Right lobe of liver (tissue), 6 donors: Measurements from ENCODE around the gene LRRC47. TPM values are rescaled to one million over a fixed set of nuclear protein-coding genes. Genes with fewer than 3 reads are reported as not detected.

Experiments used
- ATAC-seq, 4 donors: fragments of 200-7000 bp; cut with Tn5 transposase; one replicate each; pipeline ENCODE4 v1.9.1; 2020; ENCODE audit warnings: mild to moderate bottlenecking in 4 of 4, moderate library complexity in 4 of 4
- DNase-seq, 3 donors: peaks; one replicate each; pipeline ENCODE4 v3.0.0-alpha.2; 2020
- H3K27ac ChIP-seq, 3 donors: fragments of 200-600 bp; one replicate each; pipeline ENCODE4 v1.8.0; 2022
- H3K27me3 ChIP-seq, 2 donors: fragments of 200-600 bp; one replicate each; pipeline ENCODE4 v1.8.0; 2022
- H3K36me3 ChIP-seq, 4 donors: fragments of 200-600 bp; sonication (generic) in 1 of 4; one replicate each; pipeline versions ENCODE4 v1.5.1 to v1.8.0; 2017 to 2022; ENCODE audit warnings: control low read depth in 1 of 4
- H3K4me1 ChIP-seq, 4 donors: fragments of 200-600 bp; sonication (generic) in 1 of 4; one replicate each; pipeline versions ENCODE4 v1.5.1 to v1.8.0; 2017 to 2022; ENCODE audit warnings: control low read depth in 1 of 4
- H3K4me3 ChIP-seq, 3 donors: fragments of 200-600 bp; one replicate each; pipeline ENCODE4 v1.8.0; 2022
- H3K9me3 ChIP-seq, 4 donors: fragments of 200-600 bp; sonication (generic) in 1 of 4; one replicate each; pipeline versions ENCODE4 v1.5.1 to v1.8.0; 2017 to 2022; ENCODE audit warnings: control low read depth in 1 of 4
- CTCF ChIP-seq, 4 donors: fragments of 200-600 bp in 3 of 4; fragments of 450-650 bp in 1 of 4; IDR thresholded peaks; one replicate each; pipeline versions ENCODE4 v1.5.1 to v1.8.0; 2016 to 2022; ENCODE audit warnings: antibody characterized with exemption in 4 of 4, mild to moderate bottlenecking in 2 of 4
- POLR2A ChIP-seq: fragments of 450-650 bp; IDR thresholded peaks from one replicate; pipeline ENCODE4 v1.6.1; 2017; ENCODE audit warnings: antibody characterized with exemption, mild to moderate bottlenecking
- WGBS: methylation state at CpG from one replicate; pipeline ENCODE4 v1.1.6; 2018; ENCODE audit warnings: low coverage, low lambda C conversion rate; ENCODE audit not compliant: insufficient coverage; ENCODE audit errors: missing lambda C conversion rate; 5-methylcytosine and 5-hydroxymethylcytosine counted together
- intact Hi-C, 2 donors: fragments of 100-400 bp; cut with DNase I; formaldehyde crosslinking; loops; one replicate each; pipeline versions ENCODE4 v1.11.2 to v1.14.1; 2022
- total RNA-seq, 6 experiments: library from RNA; depleted of rRNA in 2 of 6; stranded (reverse); fragments of >200 nt in 2 of 6; fragmentation: NEBNext Ultra II Directional in 3 of 6; extraction: Animal tissue kit (Norgen Biotek cat#: 25700) in 3 of 6; gene quantifications; one replicate each; pipeline versions ENCODE4 v1.1.0 to v1.2.4, GENCODE V29; 2016 to 2023
- donor health status: DM: no; HTN: yes; CAD: no.
- donor health status: DM: no; HTN: no; CAD: no.
- donor health status: DM: no; HTN: no; CAD: no.
- donor health status: DM: no; HTN: yes; CAD: no.
- donor health status: DM: no; HTN: yes; CAD: no.

LRRC47 gene
- total RNA-seq, 6 experiments from 2014 or later: 22.7 to 32.2 (median 25.8) TPM

DNA sequence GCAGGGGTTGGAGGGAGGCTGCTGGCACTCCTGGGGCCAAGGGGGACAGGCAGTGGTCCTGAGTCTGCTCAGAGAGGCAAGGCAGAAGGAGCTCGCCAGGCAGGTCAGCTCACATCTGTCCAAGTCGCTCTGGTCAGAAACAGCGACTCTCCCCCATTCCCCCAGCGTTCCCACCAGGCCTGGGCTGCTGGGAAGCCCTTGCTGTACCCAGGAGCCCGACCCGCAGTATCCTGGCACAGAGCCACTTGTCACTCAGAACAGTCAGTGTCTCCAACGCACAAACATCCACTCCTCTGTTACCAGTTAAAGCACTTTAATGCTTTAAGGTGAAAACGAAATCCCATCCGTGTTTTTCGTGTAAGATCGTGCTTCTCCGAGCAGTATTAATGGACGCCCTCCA lies 60.6 kb downstream of the LRRC47 start:
- H3K9me3 ChIP-seq: no peaks in the 10 kb centered on the region
- intact Hi-C loops: no loop called here
- H3K27me3 ChIP-seq: no peaks in the 10 kb centered on the region
- no peak for DNase-seq
- H3K36me3 ChIP-seq: peaks cover 0 to 20% (median under 1%) of the 10 kb centered on the region in 4 donors
- peaks cover 0 to 14% (median 0%) of the 10 kb centered on the region in 4 donors for H3K4me1 ChIP-seq
- ATAC-seq: no peak
- no peak for TF ChIP-seq POLR2A
- no peak for TF ChIP-seq CTCF (IDR thresholded peaks at IDR 0.05)
- 91% methylated on average over 8 of the region's 13 CpGs for WGBS
- H3K27ac ChIP-seq: no peak overlapping the region
- H3K4me3 ChIP-seq: no peak overlapping the region

GRCh38 chr1:3735027-3735681 lies 61.1 kb downstream of the LRRC47 start:
- TF ChIP-seq POLR2A (no peak), CTCF (IDR thresholded peaks at IDR 0.05) (no peak)
- 86% methylated on average over 5 of the region's 12 CpGs for WGBS
- ATAC-seq (no peak), DNase-seq (no peak)
- Histone ChIP-seq H3K4me3 (no peak overlapping the region), H3K9me3 (no peaks in the 10 kb centered on the region), H3K27ac (no peak overlapping the region), H3K27me3 (no peaks in the 10 kb centered on the region), H3K4me1 (peaks cover 0 to 9% (median 0%) of the 10 kb centered on the region in 4 donors), H3K36me3 (peaks cover 0 to 20% (median under 1%) of the 10 kb centered on the region in 4 donors)
- intact Hi-C loops: no loop called here

DNA sequence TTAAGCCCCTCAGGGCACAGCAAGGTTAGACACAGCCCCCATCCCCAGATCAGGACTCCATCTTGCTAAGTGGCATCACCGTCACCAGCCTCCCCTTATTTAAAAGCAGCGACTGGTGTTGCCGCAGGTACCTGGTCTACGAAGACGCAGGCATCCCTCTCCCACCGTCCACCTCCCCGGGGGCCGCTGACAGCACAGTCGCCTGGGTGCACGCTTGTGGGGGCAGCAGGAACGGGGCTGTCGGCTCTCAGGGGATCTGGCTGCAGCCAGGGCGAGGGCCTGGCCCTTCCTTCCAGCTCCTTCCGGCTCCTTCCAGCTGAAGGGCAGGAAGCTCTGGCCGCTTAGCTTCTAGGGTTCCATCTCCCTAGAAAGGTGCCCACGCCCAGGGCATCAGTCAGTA lies 61.7 kb downstream of the LRRC47 start:
- Histone ChIP-seq H3K36me3 (peaks cover 0 to 20% (median under 1%) of the 10 kb centered on the region in 4 donors), H3K4me1 (peaks cover 0 to 8% (median 0%) of the 10 kb centered on the region in 4 donors), H3K27ac (no peak overlapping the region), H3K4me3 (no peak overlapping the region), H3K9me3 (no peaks in the 10 kb centered on the region), H3K27me3 (no peaks in the 10 kb centered on the region)
- no peak for DNase-seq
- TF ChIP-seq CTCF (IDR thresholded peaks at IDR 0.05) (no peak), POLR2A (no peak)
- ATAC-seq: no peak
- WGBS: 100% methylated on average over 1 of the region's 16 CpGs
- intact Hi-C loops: no loop called here

DNA sequence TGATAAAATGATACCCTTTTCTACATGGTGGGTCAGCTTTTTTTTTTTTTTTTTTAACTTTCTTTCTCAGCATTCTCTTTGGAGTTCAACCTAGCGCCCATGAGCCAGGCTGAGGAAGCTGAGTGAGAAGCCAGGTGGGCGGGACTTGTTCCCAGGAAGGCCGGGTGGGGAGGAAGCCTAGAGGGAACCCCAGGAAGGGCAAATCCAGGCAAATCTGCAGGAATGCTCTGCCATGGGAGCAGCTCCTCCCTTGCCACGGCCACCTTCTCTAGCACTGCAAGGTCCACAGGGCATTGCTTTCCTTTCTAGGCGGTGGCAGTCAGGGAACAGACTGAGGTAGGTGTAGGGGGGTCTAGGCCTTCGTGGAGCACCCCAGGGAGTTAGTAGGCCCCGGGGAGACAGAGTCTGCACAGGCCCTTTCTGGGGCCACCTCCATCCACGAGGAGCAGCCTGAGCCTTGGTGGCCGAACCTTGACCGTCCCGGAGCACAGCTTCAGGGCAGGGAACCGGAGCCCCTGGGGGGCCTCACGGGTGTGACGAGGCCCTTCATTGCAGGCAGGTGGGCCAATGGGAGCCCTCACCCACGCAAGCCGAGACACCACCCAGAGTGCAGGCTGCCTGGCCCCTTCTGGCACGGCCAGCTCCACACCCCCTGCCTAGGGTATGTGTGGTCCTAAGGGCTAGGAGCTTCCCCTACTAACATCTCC lies 62.3 kb downstream of the LRRC47 start:
- 50% methylated on average over 2 of the region's 17 CpGs for WGBS
- Histone ChIP-seq H3K9me3 (no peaks in the 10 kb centered on the region), H3K4me1 (peaks cover 0 to 8% (median 0%) of the 10 kb centered on the region in 4 donors), H3K36me3 (peaks cover 0 to 20% (median under 1%) of the 10 kb centered on the region in 4 donors), H3K27ac (no peak overlapping the region), H3K4me3 (no peak overlapping the region), H3K27me3 (no peaks in the 10 kb centered on the region)
- DNase-seq: no peak
- intact Hi-C loops: no loop called here
- no peak for ATAC-seq
- TF ChIP-seq CTCF (IDR thresholded peaks at IDR 0.05): no peak
- TF ChIP-seq POLR2A: no peak
